NB4 (cell line): ENCODE data around the gene SLC9C2.

Experiments used
- CTCF ChIP-seq: IDR thresholded peaks from one replicate; pipeline ENCODE4 v1.5.1; 2012; ENCODE audit warnings: low read depth, low read length
- POLR2A ChIP-seq: IDR thresholded peaks from 2 replicates; pipeline ENCODE4 v1.6.1; 2011; ENCODE audit warnings: mild to moderate bottlenecking; ENCODE audit not compliant: insufficient read length; ENCODE audit errors: extremely low read depth

DNA sequence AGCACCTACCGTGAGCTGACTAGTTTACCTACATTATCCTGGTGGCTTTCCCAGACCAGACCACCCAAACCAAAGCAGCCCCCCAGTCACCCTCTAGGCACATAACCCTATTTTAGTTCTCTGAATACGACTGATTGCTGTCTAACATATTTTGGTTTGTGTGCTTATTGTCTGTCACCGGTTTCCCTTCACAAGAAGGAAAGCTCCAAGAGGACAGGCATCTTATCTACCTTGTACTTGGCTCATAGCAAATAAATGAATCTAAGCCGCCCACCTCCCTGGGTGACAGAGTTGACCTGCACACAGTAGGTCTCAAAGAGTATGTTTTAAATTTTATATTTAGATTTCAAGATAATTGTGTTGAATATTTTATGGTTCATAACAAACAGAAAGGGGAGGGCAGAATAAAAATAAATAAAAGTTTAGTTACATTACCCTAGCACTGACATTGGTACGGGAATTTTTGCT lies 126.6 kb downstream of the SLC9C2 start:
- TF ChIP-seq CTCF: no peak
- no peak for TF ChIP-seq POLR2A
